DOHH2 (cell line): ENCODE results near the gene FALEC.

Experiments used
- H3F3A ChIP-seq: fragments of 200-600 bp; sonication (generic), shearing (Covaris generic); 2 replicates; pipeline ENCODE4 v1.6.0; 2016; ENCODE audit warnings: antibody characterized with exemption, mild to moderate bottlenecking; ENCODE audit not compliant: control insufficient read depth, insufficient read depth
- H3K27ac ChIP-seq: fragments of 200-600 bp; sonication (generic); 2 replicates; pipeline ENCODE4 v1.5.1; 2014; ENCODE audit warnings: low read depth, mild to moderate bottlenecking, low read length, moderate library complexity
- H3K27me3 ChIP-seq: fragments of 200-600 bp; sonication (generic); 2 replicates; pipeline ENCODE4 v1.6.1; 2014; ENCODE audit warnings: mild to moderate bottlenecking, low read length, mixed read lengths; ENCODE audit not compliant: control insufficient read depth
- H3K36me3 ChIP-seq: fragments of 200-600 bp; sonication (generic); 2 replicates; pipeline ENCODE4 v1.6.1; 2014; ENCODE audit warnings: mild to moderate bottlenecking, low read length, moderate library complexity, mixed read lengths; ENCODE audit not compliant: control insufficient read depth
- H3K4me1 ChIP-seq: fragments of 200-600 bp; sonication (generic); 2 replicates; pipeline ENCODE4 v1.6.1; 2014; ENCODE audit warnings: mild to moderate bottlenecking, low read length, mixed read lengths; ENCODE audit not compliant: control insufficient read depth
- H3K4me2 ChIP-seq: fragments of 200-600 bp; sonication (generic); 2 replicates; pipeline ENCODE4 v1.6.0; 2014; ENCODE audit warnings: mild to moderate bottlenecking, low read length, moderate library complexity
- H3K4me3 ChIP-seq: fragments of 200-600 bp; sonication (generic); 2 replicates; pipeline ENCODE4 v1.5.1; 2014; ENCODE audit warnings: mild to moderate bottlenecking, low read length, mixed read lengths
- H3K79me2 ChIP-seq: fragments of 200-600 bp; sonication (generic); 2 replicates; pipeline ENCODE4 v1.6.1; 2014; ENCODE audit warnings: mild to moderate bottlenecking, low read length, mixed read lengths; ENCODE audit not compliant: control insufficient read depth
- H3K9me2 ChIP-seq: fragments of 200-600 bp; sonication (generic); replicated peaks from 2 replicates; pipeline ENCODE4 v1.6.1; 2014; ENCODE audit warnings: mild to moderate bottlenecking, low read length, mixed read lengths; ENCODE audit not compliant: control insufficient read depth
- H3K9me3 ChIP-seq: fragments of 200-600 bp; sonication (generic); 2 replicates; pipeline ENCODE4 v1.6.1; 2014; ENCODE audit warnings: antibody characterized with exemption, low read length, mixed read lengths; ENCODE audit not compliant: control insufficient read depth, insufficient read depth
- H4K20me1 ChIP-seq: fragments of 200-600 bp; sonication (generic); 2 replicates; pipeline ENCODE4 v1.6.0; 2014; ENCODE audit warnings: low read depth, mild to moderate bottlenecking, antibody characterized with exemption, low read length, moderate library complexity; ENCODE audit not compliant: control insufficient read depth, insufficient read depth
- CTCF ChIP-seq: fragments of 200-600 bp; sonication (generic); IDR thresholded peaks from one replicate; pipeline ENCODE4 v1.5.1; 2014; ENCODE audit warnings: antibody characterized with exemption, mild to moderate bottlenecking, low read depth, low read length; ENCODE audit not compliant: poor library complexity, severe bottlenecking
- EZH2phosphoT487 ChIP-seq: fragments of 200-600 bp; sonication (generic); IDR thresholded peaks from 2 replicates; pipeline ENCODE4 v1.6.1; 2017; ENCODE audit warnings: borderline replicate concordance, mild to moderate bottlenecking, antibody characterized with exemption, low read length, moderate library complexity, mixed read lengths

The FALEC gene

DNA sequence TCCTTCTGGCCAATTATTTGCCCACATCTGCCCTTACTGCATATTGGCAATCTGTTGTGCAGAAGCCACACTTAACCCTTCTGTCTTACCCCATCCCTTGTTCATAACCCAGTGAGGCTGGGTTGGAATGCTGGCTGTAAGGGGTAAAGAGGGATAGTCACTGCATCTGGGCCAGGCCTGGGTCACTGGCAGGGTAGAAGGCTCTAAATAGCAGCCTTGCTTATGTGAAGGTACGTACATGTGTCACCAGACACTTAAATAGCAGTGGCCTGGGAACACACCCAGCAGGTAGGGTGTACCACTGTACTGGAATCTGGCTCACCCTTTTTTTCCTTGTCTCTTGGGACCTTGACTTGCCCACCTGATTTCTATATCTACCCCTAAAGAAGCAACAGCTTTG, 38.2 kb upstream of the FALEC start:
- H3K4me1 ChIP-seq = no peaks in the 10 kb centered on the region
- no peak overlapping the region for H3K4me3 ChIP-seq
- TF ChIP-seq EZH2phosphoT487 = no peak
- no peak for TF ChIP-seq CTCF

DNA sequence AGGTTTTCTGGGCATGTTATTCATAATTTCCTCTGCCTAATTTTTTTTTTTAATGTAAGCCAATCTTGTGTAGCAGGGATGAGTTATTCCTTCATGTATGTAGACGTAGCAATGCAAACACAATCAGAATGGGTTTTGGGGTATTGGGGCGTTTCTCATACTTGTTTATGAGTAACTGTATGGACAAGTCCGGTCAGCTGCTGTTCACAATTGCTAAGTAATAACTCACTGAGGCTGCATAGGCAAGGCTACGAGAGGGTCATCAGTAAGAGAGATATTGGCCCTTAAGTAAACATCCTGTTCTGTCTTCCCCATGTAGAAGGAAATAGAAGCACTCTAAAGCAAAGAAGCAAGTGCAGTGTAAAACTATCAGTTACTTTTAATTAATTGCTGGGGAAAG, 37.8 kb upstream of the FALEC start:
- Histone ChIP-seq H3K79me2 (no peaks in the 10 kb centered on the region), H3K4me2 (no peak overlapping the region)

More for the DNA sequence above, 38.2 kb upstream of the FALEC start:
- H3K79me2 ChIP-seq = no peaks in the 10 kb centered on the region
- H3K9me3 ChIP-seq = no peaks in the 10 kb centered on the region
- H3K36me3 ChIP-seq = peaks cover 7% of the 10 kb centered on the region
- H3K27me3 ChIP-seq = 0 out of 2 replicates have a peak, but pooled peaks cover 2% of the 10 kb centered on the region
- peaks cover 24% of the 10 kb centered on the region for H3F3A ChIP-seq
- no peak overlapping the region for H3K4me2 ChIP-seq
- H3K27ac ChIP-seq = no peak overlapping the region
- H4K20me1 ChIP-seq = peaks cover 8% of the 10 kb centered on the region; the same call in 1 of the 2 replicates
- no peaks in the 10 kb centered on the region for H3K9me2 ChIP-seq

DNA sequence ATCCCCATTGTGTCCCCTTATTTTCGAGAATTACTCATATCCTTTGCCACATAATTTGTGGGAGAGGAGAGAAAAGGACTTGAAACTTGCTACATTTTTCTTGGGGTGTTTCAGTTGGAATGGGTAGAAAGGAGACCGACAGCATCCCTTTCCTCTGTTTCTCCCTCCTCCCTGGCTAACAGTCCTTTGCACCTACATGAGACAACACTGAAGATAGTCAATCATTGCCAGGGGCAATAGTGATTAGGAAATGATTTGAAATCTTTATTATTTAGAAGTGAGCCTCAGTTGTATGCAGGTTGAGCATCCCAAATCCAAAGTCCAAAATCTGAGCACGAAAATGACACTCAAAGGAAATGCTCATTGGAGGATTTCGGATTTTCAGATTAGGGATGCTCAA, 36.2 kb upstream of the FALEC start:
- no peak overlapping the region for H3K4me3 ChIP-seq
- no peaks in the 10 kb centered on the region for H3K9me2 ChIP-seq
- no peaks in the 10 kb centered on the region for H3K4me1 ChIP-seq
- H4K20me1 ChIP-seq = 0 out of 2 replicates have a peak, but pooled peaks cover 4% of the 10 kb centered on the region
- no peaks in the 10 kb centered on the region for H3K9me3 ChIP-seq
- H3F3A ChIP-seq = peaks cover 23% of the 10 kb centered on the region
- no peaks in the 10 kb centered on the region for H3K36me3 ChIP-seq
- H3K4me2 ChIP-seq = no peak overlapping the region
- no peak overlapping the region for H3K27ac ChIP-seq
- TF ChIP-seq CTCF = no peak
- TF ChIP-seq EZH2phosphoT487 = no peak
- no peaks in the 10 kb centered on the region for H3K79me2 ChIP-seq
- 0 out of 2 replicates have a peak, but pooled peaks cover 2% of the 10 kb centered on the region for H3K27me3 ChIP-seq

More for the DNA sequence above, 37.8 kb upstream of the FALEC start:
- Histone ChIP-seq H3K4me1 (no peaks in the 10 kb centered on the region), H3K36me3 (peaks cover 3% of the 10 kb centered on the region), H3K27ac (no peak overlapping the region), H3K27me3 (0 out of 2 replicates have a peak, but pooled peaks cover 2% of the 10 kb centered on the region), H3K4me3 (no peak overlapping the region), H4K20me1 (peaks cover 8% of the 10 kb centered on the region; the same call in 1 of the 2 replicates), H3K9me3 (no peaks in the 10 kb centered on the region), H3K9me2 (no peaks in the 10 kb centered on the region), H3F3A (peaks cover 24% of the 10 kb centered on the region)
- TF ChIP-seq EZH2phosphoT487 = no peak
- no peak for TF ChIP-seq CTCF
